GM12873 (cell line): ENCODE results near the gene NABP1.

Source experiments
- TF ChIP-seq, protein P1 (sequence below): IDR thresholded peaks from 2 replicates; pipeline ENCODE4 v1.5.1; 2012; ENCODE audit warnings: low read depth, mild to moderate bottlenecking, moderate library complexity, low read length, control low read depth; ENCODE audit not compliant: insufficient read depth; ENCODE audit errors: missing control alignments

Gene NABP1

GRCh38 chr2:191677646-191678436 is at the start of gene NABP1:
TSS of gene NABP1 (plus strand) at chr2:191678136. CDS start at chr2:191678615, 479 bp downstream.
- TF ChIP-seq, protein P1, sequence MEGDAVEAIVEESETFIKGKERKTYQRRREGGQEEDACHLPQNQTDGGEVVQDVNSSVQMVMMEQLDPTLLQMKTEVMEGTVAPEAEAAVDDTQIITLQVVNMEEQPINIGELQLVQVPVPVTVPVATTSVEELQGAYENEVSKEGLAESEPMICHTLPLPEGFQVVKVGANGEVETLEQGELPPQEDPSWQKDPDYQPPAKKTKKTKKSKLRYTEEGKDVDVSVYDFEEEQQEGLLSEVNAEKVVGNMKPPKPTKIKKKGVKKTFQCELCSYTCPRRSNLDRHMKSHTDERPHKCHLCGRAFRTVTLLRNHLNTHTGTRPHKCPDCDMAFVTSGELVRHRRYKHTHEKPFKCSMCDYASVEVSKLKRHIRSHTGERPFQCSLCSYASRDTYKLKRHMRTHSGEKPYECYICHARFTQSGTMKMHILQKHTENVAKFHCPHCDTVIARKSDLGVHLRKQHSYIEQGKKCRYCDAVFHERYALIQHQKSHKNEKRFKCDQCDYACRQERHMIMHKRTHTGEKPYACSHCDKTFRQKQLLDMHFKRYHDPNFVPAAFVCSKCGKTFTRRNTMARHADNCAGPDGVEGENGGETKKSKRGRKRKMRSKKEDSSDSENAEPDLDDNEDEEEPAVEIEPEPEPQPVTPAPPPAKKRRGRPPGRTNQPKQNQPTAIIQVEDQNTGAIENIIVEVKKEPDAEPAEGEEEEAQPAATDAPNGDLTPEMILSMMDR, result no peak

- TF ChIP-seq, protein P1, result no peak
Observed at GRCh38 chr2:191629001-191629453, 48.9 kb upstream of the NABP1 start.

DNA sequence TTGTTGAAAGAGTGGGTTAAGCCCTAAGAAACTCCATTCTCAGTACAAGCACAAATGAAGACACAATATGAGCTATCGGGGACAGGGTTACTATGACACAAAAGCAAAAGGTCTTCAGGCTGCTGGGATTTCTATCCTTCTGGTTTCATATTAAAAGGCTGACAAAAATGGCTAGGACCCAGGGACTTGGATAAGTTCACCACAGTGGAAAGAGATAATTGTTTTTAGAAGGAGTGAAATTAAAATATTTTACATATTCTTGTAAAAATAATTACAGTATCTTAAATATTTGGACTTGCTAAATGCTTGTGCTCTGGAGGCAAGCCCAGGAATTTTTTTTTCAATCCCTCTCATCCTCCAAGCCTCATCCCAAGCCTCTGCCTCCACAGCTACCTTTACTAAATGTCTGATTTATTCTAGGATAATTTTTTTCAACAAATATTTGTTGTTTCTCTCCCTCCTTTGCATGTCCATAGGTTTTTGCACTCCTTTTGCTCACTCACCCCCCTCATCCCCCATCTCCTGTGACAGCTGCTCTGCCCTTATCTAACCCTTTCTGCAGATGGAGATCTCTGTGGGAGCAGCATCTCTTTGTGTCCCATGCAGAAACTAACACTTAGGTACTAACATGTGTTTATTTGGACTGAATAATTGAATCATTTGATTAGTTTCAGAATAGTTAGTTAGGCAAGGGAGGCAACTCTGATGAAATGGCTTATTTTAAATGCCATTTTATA is 47.8 kb upstream of the NABP1 start:
- TF ChIP-seq, protein P1, result no peak

- TF ChIP-seq, protein P1, result no peak
Observed at GRCh38 chr2:191631754-191632153, 46.2 kb upstream of the NABP1 start.

- TF ChIP-seq, protein P1, result no peak
Observed at GRCh38 chr2:191632426-191632825, 45.5 kb upstream of the NABP1 start.

DNA sequence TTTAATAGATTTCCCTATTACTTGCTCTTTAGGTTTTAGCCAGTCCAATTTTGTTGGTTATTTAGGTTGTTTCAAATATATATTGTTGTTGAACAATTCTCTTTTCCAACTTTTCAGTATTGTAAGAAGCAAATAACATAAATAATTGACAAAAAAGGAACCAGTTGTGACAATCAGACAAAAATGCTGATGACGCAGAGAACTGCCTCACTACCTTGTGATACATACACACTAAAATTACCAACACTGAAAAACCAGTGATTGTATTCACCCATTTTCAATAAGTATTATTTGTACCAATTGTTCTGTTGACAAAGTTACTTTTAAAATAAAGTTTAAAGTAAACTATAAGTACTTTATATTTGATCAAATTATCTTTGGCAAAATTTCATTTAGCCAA is 43.1 kb upstream of the NABP1 start:
- TF ChIP-seq, protein P1, result no peak

GRCh38 chr2:191635333-191636234 is 42.4 kb upstream of the NABP1 start:
- TF ChIP-seq, protein P1, result no peak
